HG03457 (cell line): ENCODE results near the gene IFT43.
"Not testable (repeated sequence)": the region's sequence is repeated elsewhere in the genome, so short reads cannot be mapped to it uniquely, and the experiment has no call there.

Experiments
- ATAC-seq: cut with Tn5 transposase; IDR thresholded peaks from one replicate; pipeline ENCODE4 v1.9.1; 2021; ENCODE audit warnings: moderate number of reproducible peaks; ENCODE audit not compliant: unreplicated experiment

IFT43 gene

DNA sequence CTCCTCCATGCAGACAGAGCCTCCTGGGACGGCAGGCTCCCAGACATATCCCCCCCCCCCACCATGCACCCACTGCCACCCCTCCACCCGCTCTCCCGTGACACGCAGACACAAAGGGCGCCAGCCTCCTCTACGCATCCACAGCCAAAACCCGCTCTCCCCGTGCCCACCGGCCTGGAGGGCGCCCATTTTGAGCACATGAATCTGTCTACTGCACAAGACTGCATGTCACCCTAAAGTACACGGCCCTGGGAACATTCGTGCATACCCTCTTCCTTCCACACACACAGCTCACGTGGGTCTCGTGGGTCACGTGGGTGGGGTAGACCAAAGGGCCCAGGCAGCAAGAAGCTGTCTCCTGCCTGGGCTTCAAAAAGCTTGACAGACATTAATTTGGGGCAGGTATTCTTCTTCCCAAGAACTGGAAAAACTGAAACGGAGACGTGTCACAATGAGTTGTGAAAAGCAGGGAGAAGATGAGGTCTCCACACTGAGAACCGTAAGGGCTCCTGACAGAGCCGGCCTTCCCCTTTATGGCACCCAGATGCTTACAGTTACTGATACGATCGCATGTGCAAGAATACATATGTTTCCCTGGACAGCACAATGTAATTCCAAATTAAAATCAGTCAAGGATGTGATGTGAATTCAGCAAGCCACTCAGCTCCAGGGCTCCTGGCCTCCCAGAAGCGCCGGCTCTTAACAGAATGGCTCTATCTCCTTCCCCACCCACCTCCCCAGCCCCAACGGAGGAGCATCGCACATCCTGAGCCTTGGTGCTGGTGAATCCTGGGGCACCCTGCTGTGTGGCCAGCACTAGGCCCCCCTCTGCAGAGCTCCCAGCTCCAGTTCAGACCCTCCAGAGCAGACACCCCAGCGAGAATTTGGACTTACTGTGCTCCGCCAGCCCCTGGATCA lies 5.7 kb upstream of the IFT43 start:
- no peak for ATAC-seq

DNA sequence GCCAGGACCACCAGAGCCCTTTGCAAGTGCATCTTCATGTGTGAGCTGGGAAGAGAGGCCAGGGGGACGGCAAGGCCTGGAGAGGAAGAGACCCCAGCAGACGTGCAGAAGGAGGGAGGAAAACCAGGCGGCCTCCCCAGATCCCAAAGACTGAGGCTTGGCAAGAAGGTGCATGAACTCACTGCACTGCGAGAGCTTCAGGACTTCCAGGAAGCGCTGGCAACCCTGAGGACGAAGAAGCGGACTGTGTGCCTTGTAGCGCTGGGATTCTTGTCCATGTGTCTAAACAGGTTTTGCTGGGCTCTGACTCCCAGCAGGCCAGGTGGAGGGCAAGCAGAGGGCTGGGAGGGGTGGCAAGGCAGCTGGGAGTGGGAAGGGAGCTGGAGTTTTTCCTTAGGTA lies 4.7 kb upstream of the IFT43 start:
- ATAC-seq = no peak

DNA sequence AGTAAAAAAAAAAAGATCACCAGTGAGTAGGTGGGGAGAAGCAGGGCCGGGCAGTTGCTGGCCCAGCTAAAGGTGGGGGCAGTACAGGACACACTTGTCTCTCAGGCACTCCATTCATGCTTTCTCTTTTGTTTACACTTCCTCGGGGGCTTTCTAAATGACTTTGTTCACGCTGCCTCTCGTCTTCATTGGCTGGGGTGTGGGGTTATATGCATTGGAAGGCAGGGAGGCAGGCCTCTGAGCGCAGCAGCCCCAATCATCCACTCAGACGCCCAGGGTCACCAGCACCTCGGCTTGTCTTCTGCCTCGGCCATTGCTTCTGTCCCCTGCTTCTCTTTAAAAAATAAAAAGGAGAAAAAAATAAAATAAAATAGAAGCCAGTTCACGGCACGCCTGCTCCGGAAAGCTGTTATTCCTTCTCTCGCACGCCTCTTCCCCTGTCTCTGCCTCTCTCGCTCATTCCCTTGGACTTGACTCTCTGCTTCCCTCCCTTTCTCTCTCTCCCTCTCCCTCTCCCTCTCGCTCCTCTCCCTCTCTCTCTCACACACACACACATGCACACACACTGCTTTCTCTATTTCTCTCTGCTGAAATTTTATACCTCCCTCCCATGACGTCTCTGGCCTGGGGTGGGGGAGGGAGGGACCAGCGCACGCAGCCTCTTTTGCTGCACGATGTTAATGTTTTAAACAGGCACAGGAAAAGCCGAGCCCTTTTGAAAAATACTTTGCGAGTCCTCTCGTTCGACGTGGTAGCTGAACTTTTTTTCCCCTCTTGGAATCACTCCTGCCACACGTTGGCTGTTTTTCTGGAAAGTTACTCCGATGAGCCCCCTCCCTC lies 3.9 kb upstream of the IFT43 start, which contains the start of gene TGFB3:
TSS of gene TGFB3 (minus strand) at position 570 of the 840 bp plus-strand sequence. CDS start 1,102 bp downstream, outside the sequence.
- no peak for ATAC-seq

DNA sequence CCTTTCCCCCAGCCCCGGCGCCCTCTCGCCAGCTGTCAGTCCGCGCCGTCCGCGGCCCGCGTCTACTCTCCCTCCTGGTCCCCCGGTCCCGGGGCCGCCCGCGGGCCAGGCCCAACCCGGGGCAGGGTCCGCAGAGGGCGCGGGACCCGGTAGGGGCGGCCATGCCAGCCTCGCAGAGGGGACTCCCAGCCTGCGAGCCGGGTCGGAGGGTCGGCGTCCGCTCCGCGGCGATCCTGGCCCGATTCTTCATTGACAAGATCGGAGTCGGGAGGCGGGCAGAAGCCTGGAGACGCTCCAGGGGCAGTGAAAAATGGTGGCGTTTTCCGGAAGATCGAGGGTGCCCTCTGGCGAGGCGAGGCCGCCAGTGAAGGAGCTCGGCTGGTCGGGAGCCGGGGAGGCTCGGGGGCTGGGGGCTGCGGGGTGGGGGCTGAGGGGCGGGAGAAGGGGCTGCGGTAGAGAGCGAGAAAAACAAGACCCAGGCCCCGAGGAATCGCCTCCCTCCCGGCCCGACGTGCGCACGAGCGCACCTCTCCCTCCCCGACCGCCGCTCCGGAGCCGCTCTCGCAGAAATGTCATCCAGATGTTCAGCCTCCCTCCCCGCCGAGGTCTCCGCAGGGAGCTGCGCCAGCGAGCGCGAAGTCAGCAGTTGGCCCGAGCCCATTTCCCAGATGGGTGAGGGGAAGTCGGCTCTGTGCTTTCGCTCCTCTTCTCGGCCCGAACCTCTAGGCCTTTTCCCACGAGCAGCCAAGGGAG lies 3.1 kb upstream of the IFT43 start:
- no peak for ATAC-seq

DNA sequence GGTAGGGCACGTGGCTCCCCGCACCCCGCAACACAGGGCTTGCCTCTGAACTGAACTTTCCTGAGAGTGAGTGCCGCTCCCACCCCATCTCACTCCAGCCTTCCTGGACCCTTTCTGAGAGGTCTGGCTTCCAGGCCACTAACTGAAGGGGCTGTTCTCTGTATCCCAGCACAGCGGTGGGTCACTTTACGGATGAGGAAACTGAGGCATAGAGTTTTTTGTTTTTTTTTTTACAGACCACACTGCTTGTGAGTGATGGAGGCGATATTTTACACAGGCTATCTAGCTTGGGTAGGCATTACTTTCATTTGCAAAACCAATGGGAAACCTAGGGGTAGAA lies 2.6 kb upstream of the IFT43 start:
- no peak for ATAC-seq

DNA sequence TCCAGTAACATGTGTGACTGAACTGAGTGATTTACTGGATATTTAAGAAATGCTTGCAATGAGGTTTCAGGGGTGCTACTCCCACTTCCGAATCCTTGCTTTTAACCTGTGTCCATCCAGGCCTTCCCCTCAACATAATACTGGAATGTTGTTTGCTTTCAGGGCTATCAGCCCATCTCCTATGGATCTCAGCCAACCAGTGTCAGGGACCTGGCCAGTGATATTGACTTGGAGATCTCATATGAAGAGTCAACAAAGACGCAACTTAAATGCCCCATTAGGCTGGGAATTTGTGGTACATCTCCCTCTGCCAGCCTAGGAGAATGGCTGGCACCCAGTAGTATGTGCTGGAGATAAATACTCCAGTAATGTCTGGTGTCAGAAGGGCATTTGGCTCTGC lies 889 bp upstream of the IFT43 start:
- no peak for ATAC-seq

DNA sequence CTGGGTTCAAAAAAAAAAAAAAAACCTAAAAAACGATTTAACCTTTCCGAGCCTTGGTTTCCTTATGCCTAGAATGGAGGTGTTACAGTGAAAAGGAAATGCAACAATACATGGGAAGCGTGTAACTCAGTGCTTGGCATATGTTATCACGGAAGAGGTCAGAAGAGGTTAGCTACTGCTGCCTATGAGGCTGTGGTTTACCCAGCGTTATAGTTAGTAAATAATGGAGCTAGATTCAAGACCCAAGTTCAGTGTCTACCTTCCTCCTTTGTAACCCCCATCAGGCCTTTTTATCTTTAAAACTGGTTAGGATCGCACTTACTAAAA lies 839 bp downstream of the IFT43 start:
- ATAC-seq = no peak

DNA sequence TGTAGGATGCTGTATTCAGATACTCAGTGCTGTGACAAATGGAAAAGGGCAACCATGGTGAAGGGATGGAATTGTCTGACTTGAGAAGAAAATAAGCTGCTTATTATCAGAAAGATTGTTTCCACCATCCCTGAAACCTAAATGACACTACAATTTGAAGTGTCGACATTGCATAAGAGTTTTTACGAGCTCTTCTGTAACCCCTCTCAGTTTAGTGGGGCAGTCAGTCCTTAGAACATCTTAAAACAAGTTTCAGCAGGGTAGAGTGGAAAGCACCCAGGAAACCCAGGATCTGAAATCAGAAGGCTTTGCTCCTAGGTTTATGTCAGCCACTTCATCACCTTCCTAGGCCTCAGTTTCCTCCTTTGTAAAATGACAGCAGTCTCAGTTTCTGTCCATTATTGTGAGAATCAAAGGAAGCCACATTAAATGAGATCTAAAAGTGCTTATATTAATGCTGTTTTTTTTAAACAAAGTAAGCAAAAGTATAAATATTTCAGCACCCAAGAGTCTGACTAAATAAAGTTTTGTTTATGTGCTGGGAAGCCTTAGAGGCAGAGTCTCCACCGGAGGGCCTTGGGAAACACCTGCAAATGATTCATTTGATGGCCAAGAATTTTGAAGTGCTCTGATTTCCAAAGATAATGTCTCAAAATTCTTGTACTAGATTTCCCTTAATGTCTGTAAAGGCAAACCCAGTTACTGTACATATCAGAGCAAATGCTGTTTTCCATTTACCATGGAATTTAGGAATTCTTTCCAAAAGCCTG lies 1.8 kb downstream of the IFT43 start:
- no peak for ATAC-seq

DNA sequence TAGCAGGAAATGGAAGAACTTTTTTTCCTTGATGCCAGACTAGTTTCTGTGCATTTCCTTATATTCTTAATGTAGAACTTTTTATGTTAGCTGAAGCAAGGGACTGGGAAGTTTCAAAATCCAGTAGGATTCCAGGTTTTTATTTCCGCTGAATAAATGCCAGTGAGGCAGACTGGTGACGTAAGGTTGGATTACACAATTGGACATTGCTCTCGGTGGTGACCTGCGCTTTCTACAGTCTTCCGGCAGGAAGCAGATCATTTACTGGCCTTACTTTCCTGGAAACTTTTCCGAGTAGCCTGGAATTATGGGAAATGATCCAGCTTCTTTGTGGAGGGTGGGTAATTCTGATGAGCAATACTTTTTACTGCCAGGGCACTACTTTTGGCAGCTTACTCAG lies 3.6 kb downstream of the IFT43 start:
- no peak for ATAC-seq

DNA sequence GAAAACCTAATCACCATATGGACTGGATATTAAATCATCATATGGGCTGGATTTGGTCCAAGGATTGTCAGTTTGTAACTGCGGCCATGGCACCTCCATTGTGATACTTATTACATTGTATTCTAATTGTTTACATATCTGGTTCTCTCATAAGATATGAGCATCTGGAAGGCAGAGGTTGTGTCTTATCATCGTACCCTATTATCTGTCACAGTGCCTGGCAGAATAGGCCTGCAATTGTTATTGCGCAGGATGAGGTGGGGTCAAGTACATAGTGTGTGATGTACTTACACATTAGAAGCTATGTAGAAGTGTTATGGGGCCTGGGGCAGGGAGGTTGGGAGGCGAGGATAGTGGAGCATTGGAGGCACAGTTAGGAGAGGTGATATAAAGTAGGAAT lies 4.7 kb downstream of the IFT43 start:
- ATAC-seq = no peak

DNA sequence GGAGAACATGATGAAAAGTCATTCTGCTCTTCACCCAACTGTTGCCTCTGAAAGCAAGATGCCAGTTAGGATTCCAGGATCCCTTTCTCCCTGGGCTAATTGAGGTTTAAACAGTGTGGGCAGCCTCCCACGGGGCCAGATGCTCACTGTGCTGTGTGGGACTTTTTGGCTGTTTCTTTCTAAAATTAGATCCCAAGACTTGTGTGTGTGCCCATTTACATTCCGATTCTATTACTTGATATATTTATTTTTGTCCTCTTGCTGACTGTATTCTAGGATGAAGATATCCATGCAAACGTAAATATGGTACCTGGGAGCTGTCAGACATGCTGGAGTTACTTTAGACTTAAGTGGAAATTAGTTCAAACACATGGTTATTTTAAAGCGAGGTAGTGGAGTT lies 6.2 kb downstream of the IFT43 start:
- ATAC-seq = no peak

DNA sequence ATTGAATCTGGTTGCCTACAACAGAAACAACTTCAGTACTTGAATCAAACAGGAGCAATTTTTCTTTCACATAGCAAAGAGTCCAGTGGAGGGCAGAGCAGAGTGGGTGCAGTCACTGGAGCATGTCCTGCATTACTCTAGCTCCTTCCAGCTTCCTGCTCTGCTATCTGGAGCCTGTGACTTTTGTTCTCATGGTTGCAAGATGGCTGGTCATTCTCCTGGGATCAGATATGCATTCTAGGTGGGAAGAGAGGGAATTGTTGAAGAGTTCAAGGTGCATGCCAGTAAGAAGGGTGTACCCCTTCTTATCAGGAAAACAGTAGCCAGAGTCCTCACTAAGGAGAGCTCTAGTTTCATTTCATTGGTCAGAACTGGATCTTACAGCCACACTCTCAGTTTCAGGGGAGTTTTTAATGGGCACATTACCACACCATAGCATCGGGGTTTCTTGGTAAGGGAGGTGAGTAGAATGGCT lies 8.0 kb downstream of the IFT43 start:
- peak; percentile 71 for ATAC-seq

DNA sequence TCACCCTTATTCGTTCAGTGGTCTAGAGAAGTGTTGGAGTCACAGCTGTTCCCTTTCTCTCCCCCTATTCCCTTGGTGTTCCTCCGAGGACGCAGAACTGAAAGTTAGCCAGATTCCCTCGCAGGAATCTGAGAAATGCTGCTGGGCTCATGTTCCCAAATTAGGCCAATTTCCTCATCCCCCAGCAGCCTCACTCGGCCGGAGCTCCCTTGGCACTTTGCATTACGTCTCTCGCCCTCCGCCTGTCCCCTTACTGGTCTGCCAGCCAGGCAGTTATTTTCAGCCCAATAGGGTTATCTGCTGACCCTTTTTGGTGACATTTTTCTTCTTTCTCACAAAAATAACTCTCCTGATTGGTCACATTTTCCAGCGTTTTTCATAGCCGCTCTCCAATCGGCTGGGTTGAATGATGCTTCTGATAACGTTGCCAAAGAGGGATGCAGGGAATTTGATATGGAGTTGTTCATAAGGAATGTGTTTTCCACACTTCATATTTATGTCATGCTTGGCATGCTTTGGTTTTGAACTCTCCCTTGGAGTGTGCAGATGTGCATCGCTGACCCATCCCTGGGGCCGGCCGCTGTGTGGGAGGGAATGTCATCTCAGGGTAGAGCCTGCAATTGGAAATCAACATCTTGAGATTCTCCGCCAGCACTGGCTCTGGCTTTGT lies 9.9 kb downstream of the IFT43 start:
- no peak for ATAC-seq

DNA sequence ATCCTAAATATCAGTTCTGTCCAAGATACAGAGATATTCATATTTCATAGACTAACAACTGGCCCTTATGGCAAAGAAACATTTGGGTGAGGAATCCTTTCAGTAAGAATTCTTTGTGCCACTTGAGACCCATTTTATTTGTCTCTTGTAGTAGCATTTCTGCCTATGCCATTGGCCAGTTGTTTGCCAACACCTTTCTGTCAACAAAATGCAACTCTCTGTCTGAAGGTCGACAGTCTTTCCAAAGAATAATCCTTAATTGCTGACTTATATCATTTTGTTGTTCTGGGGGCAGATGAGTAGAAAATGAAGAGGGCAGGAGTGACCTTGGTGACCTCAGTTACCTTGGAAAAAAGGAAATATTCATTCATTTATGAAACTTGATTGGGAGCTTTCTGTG lies 10.9 kb downstream of the IFT43 start:
- no peak for ATAC-seq

DNA sequence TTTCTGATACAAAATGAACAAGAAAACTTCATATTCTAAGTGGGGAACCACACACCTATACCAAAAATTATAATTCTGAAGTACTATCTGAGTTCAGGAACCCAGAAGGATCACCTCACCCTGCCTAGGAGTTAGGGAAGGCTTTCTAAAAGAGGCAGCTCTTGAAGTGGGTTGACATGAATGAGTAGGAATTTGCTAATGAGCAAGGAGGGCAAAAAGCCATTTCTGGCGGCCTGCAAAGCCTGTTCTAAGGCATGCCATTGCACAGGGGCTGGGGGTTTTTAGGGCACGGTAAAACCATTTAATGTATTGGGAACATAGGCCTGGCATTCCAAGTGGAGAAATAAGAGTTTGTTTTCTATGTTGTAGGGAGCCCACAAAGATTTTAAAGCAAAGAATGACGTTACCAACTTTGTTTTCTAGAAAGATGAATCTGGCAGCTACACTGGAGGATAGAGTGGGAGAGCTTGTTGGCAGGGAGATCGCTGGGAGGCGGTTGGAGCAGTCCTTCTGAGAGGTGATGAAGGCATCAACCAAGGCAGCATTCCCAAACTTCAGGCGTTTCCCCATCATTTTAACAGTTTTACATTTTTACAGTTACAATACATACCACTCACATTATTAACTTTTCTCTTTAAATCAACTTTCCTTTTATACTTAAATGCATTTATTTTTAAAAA lies 14.1 kb downstream of the IFT43 start:
- ATAC-seq = no peak

DNA sequence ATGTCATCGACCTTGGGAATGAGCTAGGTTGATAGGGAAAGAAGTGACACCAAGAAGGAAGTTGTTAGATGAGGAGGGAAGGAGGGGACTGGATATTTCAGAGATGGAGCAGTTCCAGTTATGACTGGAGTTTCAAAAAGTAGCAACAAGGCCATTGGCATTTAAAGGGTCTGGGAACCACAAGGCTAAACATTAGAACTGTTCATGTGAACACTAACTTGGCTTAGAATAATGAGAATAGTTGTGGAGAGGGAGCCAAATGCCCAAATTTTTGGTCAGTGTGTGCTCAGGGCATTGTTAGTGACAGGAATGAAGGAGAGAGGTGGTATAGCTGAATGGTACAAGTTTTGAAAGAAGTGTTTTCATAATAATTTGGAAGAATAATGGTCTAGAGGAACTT lies 16.8 kb downstream of the IFT43 start:
- no peak for ATAC-seq

DNA sequence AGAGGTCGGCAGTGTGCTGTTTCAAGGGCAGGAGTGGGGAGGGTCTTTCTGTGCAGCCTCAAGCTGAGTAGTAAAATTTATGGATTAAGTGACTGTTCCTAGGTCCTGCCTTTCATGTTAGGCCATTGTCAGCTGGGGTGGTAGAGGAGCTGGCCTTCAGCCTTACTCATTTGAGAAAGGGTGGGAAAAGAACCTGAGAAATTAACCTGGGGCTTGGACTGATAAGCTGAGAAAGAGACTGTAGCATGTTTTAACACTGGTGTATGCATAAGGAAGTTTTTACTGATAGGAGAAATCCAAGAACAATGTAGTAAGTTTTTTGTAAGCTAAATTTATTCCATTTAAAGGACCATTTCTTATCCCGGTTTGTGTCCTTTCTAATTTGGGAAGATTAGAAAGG lies 20.7 kb downstream of the IFT43 start:
- no peak for ATAC-seq

DNA sequence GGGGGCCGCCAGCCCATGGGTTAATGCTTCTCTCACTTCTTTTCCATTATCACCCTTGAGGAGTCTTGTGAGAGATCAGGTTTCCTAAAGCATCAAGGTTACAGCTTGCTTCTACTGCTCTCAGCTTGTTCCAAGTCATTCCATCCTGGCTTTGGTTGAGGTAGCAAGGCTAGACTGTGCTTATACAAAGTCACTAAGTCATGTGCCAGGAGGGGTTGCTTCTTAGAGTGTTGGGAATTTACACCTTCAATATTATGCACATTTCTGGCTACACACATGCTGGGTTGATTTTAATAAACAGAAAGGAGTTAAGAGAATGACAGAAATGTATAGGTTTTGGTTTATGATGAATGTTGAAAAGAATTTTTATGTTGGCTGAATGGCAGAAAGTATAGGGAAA lies 21.8 kb downstream of the IFT43 start:
- ATAC-seq = no peak

DNA sequence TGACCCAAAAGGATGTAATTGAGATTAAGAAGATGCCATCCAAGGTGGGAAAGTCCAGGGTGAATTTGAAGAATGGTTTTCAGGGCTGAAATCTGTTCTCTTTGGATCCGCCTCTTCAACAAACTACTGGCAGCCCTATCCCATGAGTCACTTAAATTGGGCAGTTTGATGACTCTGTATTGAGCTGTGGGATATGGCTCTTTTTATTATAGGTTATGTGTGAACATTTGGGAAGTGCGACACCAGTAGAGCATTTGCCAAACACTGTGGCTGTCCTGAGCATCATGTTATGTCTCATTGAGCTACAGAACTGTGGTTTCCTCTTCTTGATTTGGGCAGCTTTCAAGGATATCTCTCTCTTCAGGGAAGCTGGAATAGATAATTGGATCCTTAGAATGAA lies 22.3 kb downstream of the IFT43 start:
- no peak for ATAC-seq

DNA sequence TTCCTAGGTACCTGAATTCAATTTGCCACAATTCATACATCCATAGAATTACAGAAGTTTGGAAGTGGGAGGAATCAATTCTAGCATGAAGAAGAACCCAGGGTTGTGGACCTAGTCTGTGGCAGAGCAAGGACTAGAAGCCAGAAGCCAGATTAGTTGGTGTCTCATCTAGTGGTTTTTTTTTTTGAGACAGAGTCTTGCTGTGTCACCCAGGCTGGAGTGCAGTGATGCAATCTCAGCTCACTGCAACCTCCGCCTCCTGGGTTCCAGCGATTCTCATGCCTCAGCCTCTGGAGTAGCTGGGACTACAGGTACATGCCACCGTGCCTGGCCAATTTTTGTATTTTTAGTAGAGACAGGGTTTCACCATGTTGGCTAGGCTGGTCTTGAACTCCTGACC lies 24.1 kb downstream of the IFT43 start:
- not testable (repeated sequence) for ATAC-seq
